HCT116 (cell line): ENCODE data around the gene SMARCAL1. TPM values are rescaled to one million over a fixed set of nuclear protein-coding genes. Genes with fewer than 3 reads are reported as not detected.

Experiments used
- ATAC-seq: fragments of 200-7000 bp; cut with Tn5 transposase; 2 replicates; pipeline ENCODE4 v1.9.1; 2020; ENCODE audit warnings: mild to moderate bottlenecking, moderate library complexity
- BruUV-seq: library from RNA; stranded (reverse); fragments of 400-500 nt; replicated peaks from 2 replicates; lab custom pipeline; 2021; lab: Mats Ljungman, UMichigan
- CTCF ChIA-PET: fragments of 300-600 bp; sonication (Branson Sonifier 250); formaldehyde crosslinking; loops from one replicate; lab custom pipeline; 2021; ENCODE audit warnings: antibody characterized with exemption; lab: Charles Lee
- POLR2A ChIA-PET: fragments of 300-600, 350-600 bp; sonication (Branson Sonifier 250); formaldehyde crosslinking; loops from one replicate; lab custom pipeline; 2021; ENCODE audit warnings: antibody characterized with exemption; lab: Charles Lee
- RAD21 ChIA-PET, 2 experiments: fragments of 300-600 bp; sonication (Branson Sonifier 250); formaldehyde crosslinking; loops; one replicate each; lab custom pipeline; 2023; ENCODE audit warnings: low total read pairs in 2 of 2; ENCODE audit not compliant: uncharacterized antibody in 2 of 2, unreplicated experiment in 2 of 2, low non-redundant PET in 1 of 2; lab: Charles Lee
- DNase-seq: peaks from one replicate; pipeline ENCODE4 v3.0.0-alpha.2; 2010; ENCODE audit warnings: low read depth, low spot score
- H2AFZ ChIP-seq: fragments of 200-600 bp; shearing (Covaris generic), sonication (generic); 2 replicates; pipeline ENCODE4 v1.6.1; 2017; ENCODE audit warnings: low read depth, mixed run types, mixed read lengths, antibody characterized with exemption, low read length; ENCODE audit not compliant: poor library complexity, severe bottlenecking
- H3K27ac ChIP-seq: 2 replicates; pipeline ENCODE4 v1.5.1; 2012; ENCODE audit warnings: low read depth, low read length
- H3K27me3 ChIP-seq: fragments of 200-600 bp; sonication (generic); 2 replicates; pipeline ENCODE4 v1.6.1; 2016; ENCODE audit warnings: mixed run types, low read length, mixed read lengths; ENCODE audit not compliant: insufficient read depth
- H3K36me3 ChIP-seq, 2 experiments: fragments of 200-500 bp in 1 of 2; fragments of 200-600 bp in 1 of 2; sonication (Bioruptor generic) in 1 of 2; sonication (generic) in 1 of 2; 2 replicates each; pipeline versions ENCODE4 v1.5.1 to v1.6.1; 2014 to 2016; ENCODE audit warnings: low read length in 2 of 2, inconsistent platforms in 1 of 2, mixed read lengths in 1 of 2, mixed run types in 1 of 2; ENCODE audit not compliant: insufficient read depth in 2 of 2, control insufficient read depth in 1 of 2
- H3K4me1 ChIP-seq, 2 experiments: fragments of 200-600 bp in 1 of 2; sonication (generic) in 1 of 2; 2 replicates each; pipeline versions ENCODE4 v1.5.1 to v1.6.1; 2012 to 2017; ENCODE audit warnings: low read length in 2 of 2, inconsistent platforms in 1 of 2, mild to moderate bottlenecking in 1 of 2, mixed read lengths in 1 of 2, mixed run types in 1 of 2, moderate library complexity in 1 of 2; ENCODE audit not compliant: insufficient read depth in 2 of 2, control insufficient read depth in 1 of 2
- H3K4me2 ChIP-seq: fragments of 200-600 bp; sonication (generic); 2 replicates; pipeline ENCODE4 v1.6.1; 2017; ENCODE audit warnings: mixed run types, low read length, mixed read lengths
- H3K4me3 ChIP-seq, 2 experiments: fragments of 200-600 bp in 1 of 2; sonication (generic) in 1 of 2; replicated peaks in 1 of 2; 2 replicates each; pipeline ENCODE4 v1.5.1; 2011 to 2016; ENCODE audit warnings: low read length in 2 of 2, control low read depth in 1 of 2, low read depth in 1 of 2, mild to moderate bottlenecking in 1 of 2, mixed read lengths in 1 of 2, mixed run types in 1 of 2
- H3K79me2 ChIP-seq: fragments of 200-600 bp; sonication (generic); 2 replicates; pipeline ENCODE4 v1.6.1; 2017; ENCODE audit warnings: mild to moderate bottlenecking, mixed run types, low read length, moderate library complexity, mixed read lengths; ENCODE audit not compliant: insufficient read depth
- H3K9ac ChIP-seq: fragments of 200-600 bp; sonication (generic); 2 replicates; pipeline ENCODE4 v1.6.1; 2016; ENCODE audit warnings: low read length, mixed read lengths
- H3K9me2 ChIP-seq: fragments of 200-600 bp; sonication (generic), shearing (Covaris generic); 2 replicates; pipeline ENCODE4 v1.6.1; 2017; ENCODE audit warnings: mixed run types, mild to moderate bottlenecking, moderate library complexity; ENCODE audit not compliant: insufficient read depth
- H3K9me3 ChIP-seq, 2 experiments: fragments of 200-500 bp in 1 of 2; fragments of 200-600 bp in 1 of 2; sonication (Bioruptor generic) in 1 of 2; sonication (generic) in 1 of 2; 2 replicates each; pipeline ENCODE4 v1.6.1; 2014 to 2017; ENCODE audit warnings: low read length in 2 of 2, mixed read lengths in 2 of 2, inconsistent platforms in 1 of 2, low read depth in 1 of 2, mild to moderate bottlenecking in 1 of 2, mixed run types in 1 of 2, moderate library complexity in 1 of 2; ENCODE audit not compliant: control insufficient read depth in 1 of 2, insufficient read depth in 1 of 2
- H4K20me1 ChIP-seq: fragments of 200-600 bp; sonication (generic), shearing (Covaris generic); 2 replicates; pipeline ENCODE4 v1.6.1; 2017; ENCODE audit warnings: mixed run types, mild to moderate bottlenecking, moderate library complexity; ENCODE audit not compliant: insufficient read depth
- CBX3 ChIP-seq: IDR thresholded peaks from 2 replicates; pipeline ENCODE4 v1.6.1; 2012; ENCODE audit warnings: low read depth
- CEBPB ChIP-seq: IDR thresholded peaks from 2 replicates; pipeline ENCODE4 v1.6.1; 2012; ENCODE audit warnings: low read depth
- EGR1 ChIP-seq: IDR thresholded peaks from 2 replicates; pipeline ENCODE4 v1.6.1; 2012; ENCODE audit warnings: low read depth
- ELF1 ChIP-seq: IDR thresholded peaks from 2 replicates; pipeline ENCODE4 v1.6.1; 2012; ENCODE audit warnings: low read depth, borderline replicate concordance
- EZH2 ChIP-seq: fragments of 200-600 bp; sonication (generic); IDR thresholded peaks from 2 replicates; pipeline ENCODE4 v1.6.1; 2017; ENCODE audit warnings: antibody characterized with exemption, mixed run types
- EZH2phosphoT487 ChIP-seq: fragments of 200-600 bp; IDR thresholded peaks from 2 replicates; pipeline ENCODE4 v1.6.1; 2018; ENCODE audit warnings: antibody characterized with exemption, borderline replicate concordance
- FOSL1 ChIP-seq: IDR thresholded peaks from 2 replicates; pipeline ENCODE4 v1.6.1; 2012; ENCODE audit warnings: low read depth
- JUND ChIP-seq: IDR thresholded peaks from 2 replicates; pipeline ENCODE4 v1.6.1; 2012
- POLR2AphosphoS5 ChIP-seq: IDR thresholded peaks from 2 replicates; pipeline ENCODE4 v1.6.1; 2011; ENCODE audit warnings: mild to moderate bottlenecking, low read depth, low read length, moderate library complexity
- RAD21 ChIP-seq: IDR thresholded peaks from 2 replicates; pipeline ENCODE4 v1.6.1; 2012; ENCODE audit warnings: low read depth, mild to moderate bottlenecking
- SP1 ChIP-seq: IDR thresholded peaks from 2 replicates; pipeline ENCODE4 v1.6.1; 2012; ENCODE audit warnings: low read depth
- SRF ChIP-seq: IDR thresholded peaks from 2 replicates; pipeline ENCODE4 v1.6.1; 2012; ENCODE audit warnings: low read depth
- YY1 ChIP-seq: IDR thresholded peaks from 2 replicates; pipeline ENCODE4 v1.6.1; 2011; ENCODE audit warnings: low read length, low read depth, moderate library complexity, mild to moderate bottlenecking; ENCODE audit not compliant: insufficient replicate concordance; ENCODE audit errors: extremely low read depth
- intact Hi-C: fragments of 100-400 bp; cut with micrococcal nuclease; formaldehyde crosslinking; loops from 2 replicates; pipeline ENCODE4 v1.10.0; 2022
- total RNA-seq: library from RNA; stranded (reverse); gene quantifications from one replicate; pipeline ENCODE4 v1.2.1, GENCODE V29; 2021; ENCODE audit not compliant: unreplicated experiment
- TF ChIP-seq, protein P1 (sequence below), 3 experiments: fragments of 200-600 bp in 1 of 3; sonication (generic) in 1 of 3; IDR thresholded peaks in 2 of 3; conservative IDR thresholded peaks in 1 of 3; 2 replicates each; pipeline ENCODE4 v1.5.1; 2012 to 2017; ENCODE audit warnings: low read depth in 2 of 3, low read length in 2 of 3, antibody characterized with exemption in 1 of 3, borderline replicate concordance in 1 of 3, control low read depth in 1 of 3, mild to moderate bottlenecking in 1 of 3, mixed read lengths in 1 of 3, mixed run types in 1 of 3, moderate library complexity in 1 of 3; ENCODE audit not compliant: insufficient read depth in 1 of 3
- TF ChIP-seq, protein P2 (sequence below): IDR thresholded peaks from 2 replicates; pipeline ENCODE4 v1.6.1; 2012; ENCODE audit warnings: low read depth
- TF ChIP-seq, protein P3 (sequence below): IDR thresholded peaks from 2 replicates; pipeline ENCODE4 v1.6.1; 2012

The SMARCAL1 gene
- total RNA-seq, 1 experiment from 2014 or later, result 18.0 TPM

DNA sequence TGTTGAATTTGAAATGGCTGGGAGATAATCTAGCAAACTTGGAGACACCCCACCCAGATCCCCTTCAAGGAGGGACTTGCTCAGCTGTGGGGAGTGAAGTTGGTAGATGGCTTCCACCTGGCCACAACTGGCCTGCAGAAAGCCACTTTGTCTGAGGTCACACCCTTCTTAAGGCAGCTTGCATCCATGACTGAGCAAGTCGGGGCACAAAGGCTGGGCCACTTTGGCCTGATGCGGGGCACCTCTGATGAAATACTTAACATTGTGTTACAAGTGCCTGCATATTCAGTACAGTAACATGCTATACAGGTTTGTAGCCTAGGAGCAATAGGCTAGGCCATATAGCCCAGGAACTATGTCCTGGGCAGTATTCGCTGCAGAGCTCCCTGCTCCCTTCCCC, 73.0 kb downstream of the SMARCAL1 start:
- Histone ChIP-seq H3K9me3 (no peaks in the 10 kb centered on the region), H3K9ac (no peak overlapping the region), H3K9me2 (no peaks in the 10 kb centered on the region), H3K4me1 (no peaks in the 10 kb centered on the region), H3K79me2 (no peaks in the 10 kb centered on the region), H2AFZ (no peak overlapping the region), H3K27me3 (no peaks in the 10 kb centered on the region)
- ChIA-PET POLR2A (no interaction called here), CTCF (no interaction called here), RAD21 (no interaction called here)
- no TSS peak for BruUV-seq
- no peak for DNase-seq
- intact Hi-C loops, result no loop called here
- TF ChIP-seq, protein P1, sequence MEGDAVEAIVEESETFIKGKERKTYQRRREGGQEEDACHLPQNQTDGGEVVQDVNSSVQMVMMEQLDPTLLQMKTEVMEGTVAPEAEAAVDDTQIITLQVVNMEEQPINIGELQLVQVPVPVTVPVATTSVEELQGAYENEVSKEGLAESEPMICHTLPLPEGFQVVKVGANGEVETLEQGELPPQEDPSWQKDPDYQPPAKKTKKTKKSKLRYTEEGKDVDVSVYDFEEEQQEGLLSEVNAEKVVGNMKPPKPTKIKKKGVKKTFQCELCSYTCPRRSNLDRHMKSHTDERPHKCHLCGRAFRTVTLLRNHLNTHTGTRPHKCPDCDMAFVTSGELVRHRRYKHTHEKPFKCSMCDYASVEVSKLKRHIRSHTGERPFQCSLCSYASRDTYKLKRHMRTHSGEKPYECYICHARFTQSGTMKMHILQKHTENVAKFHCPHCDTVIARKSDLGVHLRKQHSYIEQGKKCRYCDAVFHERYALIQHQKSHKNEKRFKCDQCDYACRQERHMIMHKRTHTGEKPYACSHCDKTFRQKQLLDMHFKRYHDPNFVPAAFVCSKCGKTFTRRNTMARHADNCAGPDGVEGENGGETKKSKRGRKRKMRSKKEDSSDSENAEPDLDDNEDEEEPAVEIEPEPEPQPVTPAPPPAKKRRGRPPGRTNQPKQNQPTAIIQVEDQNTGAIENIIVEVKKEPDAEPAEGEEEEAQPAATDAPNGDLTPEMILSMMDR (IDR thresholded peaks at IDR 0.05 in 2 of 3, conservative IDR thresholded peaks at IDR 0.05 in 1 of 3; ENCODE audit: borderline replicate concordance in 1 of 3, insufficient read depth in 1 of 3, low read depth in 2 of 3, low read length in 2 of 3), result no peak
- no peak for TF ChIP-seq SP1
- TF ChIP-seq, all 23 proteins: peak for 0
- Histone ChIP-seq H3K36me3 (peaks cover 0 to 2% of the 10 kb centered on the region in 2 experiments; a peak in 1 of 4 replicates), H4K20me1 (no peaks in the 10 kb centered on the region), H3K4me3 (no peak overlapping the region), H3K27ac (no peak overlapping the region), H3K4me2 (no peak overlapping the region)
- no peak for ATAC-seq

DNA sequence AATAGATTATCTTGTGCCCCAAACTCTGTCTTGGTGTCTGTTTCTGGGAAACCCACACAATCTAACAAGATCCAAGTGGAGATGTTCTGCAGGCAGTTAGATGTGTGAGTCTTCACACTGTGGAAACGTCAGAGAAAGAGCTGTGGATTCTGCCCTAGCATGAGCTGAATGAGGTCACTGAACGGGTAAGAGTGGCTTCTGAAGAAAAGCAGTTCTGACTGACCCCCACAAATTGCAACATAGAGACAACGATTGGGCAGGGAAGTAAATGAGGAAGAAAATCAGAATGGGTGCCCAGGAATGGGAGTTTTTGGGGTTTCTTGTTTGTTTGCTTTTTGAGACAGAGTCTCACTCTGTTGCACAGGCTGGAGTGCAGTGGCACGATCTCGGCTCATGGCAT, 73.5 kb downstream of the SMARCAL1 start:
- Histone ChIP-seq H3K9me2 (no peaks in the 10 kb centered on the region), H3K9ac (no peak overlapping the region), H3K27ac (no peak overlapping the region), H3K4me2 (no peak overlapping the region), H4K20me1 (no peaks in the 10 kb centered on the region), H2AFZ (no peak overlapping the region), H3K9me3 (no peaks in the 10 kb centered on the region), H3K79me2 (no peaks in the 10 kb centered on the region), H3K36me3 (peaks cover 0 to 2% of the 10 kb centered on the region in 2 experiments; a peak in 1 of 4 replicates), H3K4me1 (no peaks in the 10 kb centered on the region), H3K27me3 (no peaks in the 10 kb centered on the region), H3K4me3 (no peak overlapping the region)
- intact Hi-C loops, result no loop called here
- POLR2A ChIA-PET, result no interaction called here
- CTCF ChIA-PET, result no interaction called here
- ATAC-seq, result no peak
- TF ChIP-seq EZH2phosphoT487 (no peak), YY1 (no peak), FOSL1 (no peak), CEBPB (no peak), CBX3 (no peak), ELF1 (no peak), SRF (no peak), EZH2 (no peak), POLR2AphosphoS5 (no peak), RAD21 (no peak), EGR1 (no peak), JUND (no peak), SP1 (no peak)
- TF ChIP-seq, protein P2, sequence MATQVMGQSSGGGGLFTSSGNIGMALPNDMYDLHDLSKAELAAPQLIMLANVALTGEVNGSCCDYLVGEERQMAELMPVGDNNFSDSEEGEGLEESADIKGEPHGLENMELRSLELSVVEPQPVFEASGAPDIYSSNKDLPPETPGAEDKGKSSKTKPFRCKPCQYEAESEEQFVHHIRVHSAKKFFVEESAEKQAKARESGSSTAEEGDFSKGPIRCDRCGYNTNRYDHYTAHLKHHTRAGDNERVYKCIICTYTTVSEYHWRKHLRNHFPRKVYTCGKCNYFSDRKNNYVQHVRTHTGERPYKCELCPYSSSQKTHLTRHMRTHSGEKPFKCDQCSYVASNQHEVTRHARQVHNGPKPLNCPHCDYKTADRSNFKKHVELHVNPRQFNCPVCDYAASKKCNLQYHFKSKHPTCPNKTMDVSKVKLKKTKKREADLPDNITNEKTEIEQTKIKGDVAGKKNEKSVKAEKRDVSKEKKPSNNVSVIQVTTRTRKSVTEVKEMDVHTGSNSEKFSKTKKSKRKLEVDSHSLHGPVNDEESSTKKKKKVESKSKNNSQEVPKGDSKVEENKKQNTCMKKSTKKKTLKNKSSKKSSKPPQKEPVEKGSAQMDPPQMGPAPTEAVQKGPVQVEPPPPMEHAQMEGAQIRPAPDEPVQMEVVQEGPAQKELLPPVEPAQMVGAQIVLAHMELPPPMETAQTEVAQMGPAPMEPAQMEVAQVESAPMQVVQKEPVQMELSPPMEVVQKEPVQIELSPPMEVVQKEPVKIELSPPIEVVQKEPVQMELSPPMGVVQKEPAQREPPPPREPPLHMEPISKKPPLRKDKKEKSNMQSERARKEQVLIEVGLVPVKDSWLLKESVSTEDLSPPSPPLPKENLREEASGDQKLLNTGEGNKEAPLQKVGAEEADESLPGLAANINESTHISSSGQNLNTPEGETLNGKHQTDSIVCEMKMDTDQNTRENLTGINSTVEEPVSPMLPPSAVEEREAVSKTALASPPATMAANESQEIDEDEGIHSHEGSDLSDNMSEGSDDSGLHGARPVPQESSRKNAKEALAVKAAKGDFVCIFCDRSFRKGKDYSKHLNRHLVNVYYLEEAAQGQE, result no peak
- TF ChIP-seq, protein P3, sequence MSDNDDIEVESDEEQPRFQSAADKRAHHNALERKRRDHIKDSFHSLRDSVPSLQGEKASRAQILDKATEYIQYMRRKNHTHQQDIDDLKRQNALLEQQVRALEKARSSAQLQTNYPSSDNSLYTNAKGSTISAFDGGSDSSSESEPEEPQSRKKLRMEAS, result no peak
- DNase-seq, result no peak
- no TSS peak for BruUV-seq
- RAD21 ChIA-PET, result no interaction called here
